ENCODE results near the gene CREB3L2. TPM values are rescaled to one million over a fixed set of nuclear protein-coding genes. Genes with fewer than 3 reads are reported as not detected.
A peak's percentile ranks its signal among the peaks of the same experiment; 100 is the strongest.

Gene CREB3L2
- total and polyA plus RNA-seq, 11 donors: 4.0 to 40.6 (median 21.8) TPM

- DNase-seq: no peak
- no peak overlapping the region for H3K27ac ChIP-seq
- intact Hi-C loops (cut with DNase I): no loop called here
- peaks cover 0 to 8% (median 0%) of the 10 kb centered on the region in 9 donors for H3K36me3 ChIP-seq
- 38 to 52% (median 39%) methylated on average over 18 of the region's 18 CpGs for WGBS, 4 donors
- ATAC-seq: peak in 1 of 4 donors; percentile 21
- H3K4me1 ChIP-seq: peaks cover 0 to 12% (median 5%) of the 10 kb centered on the region in 12 donors
- no peaks in the 10 kb centered on the region for H3K9me3 ChIP-seq
- H3K27me3 ChIP-seq: peaks cover 0 to 46% (median 22%) of the 10 kb centered on the region in 9 donors
- no peak for TF ChIP-seq POLR2A (IDR thresholded peaks at IDR 0.05)
- TF ChIP-seq, protein P1, sequence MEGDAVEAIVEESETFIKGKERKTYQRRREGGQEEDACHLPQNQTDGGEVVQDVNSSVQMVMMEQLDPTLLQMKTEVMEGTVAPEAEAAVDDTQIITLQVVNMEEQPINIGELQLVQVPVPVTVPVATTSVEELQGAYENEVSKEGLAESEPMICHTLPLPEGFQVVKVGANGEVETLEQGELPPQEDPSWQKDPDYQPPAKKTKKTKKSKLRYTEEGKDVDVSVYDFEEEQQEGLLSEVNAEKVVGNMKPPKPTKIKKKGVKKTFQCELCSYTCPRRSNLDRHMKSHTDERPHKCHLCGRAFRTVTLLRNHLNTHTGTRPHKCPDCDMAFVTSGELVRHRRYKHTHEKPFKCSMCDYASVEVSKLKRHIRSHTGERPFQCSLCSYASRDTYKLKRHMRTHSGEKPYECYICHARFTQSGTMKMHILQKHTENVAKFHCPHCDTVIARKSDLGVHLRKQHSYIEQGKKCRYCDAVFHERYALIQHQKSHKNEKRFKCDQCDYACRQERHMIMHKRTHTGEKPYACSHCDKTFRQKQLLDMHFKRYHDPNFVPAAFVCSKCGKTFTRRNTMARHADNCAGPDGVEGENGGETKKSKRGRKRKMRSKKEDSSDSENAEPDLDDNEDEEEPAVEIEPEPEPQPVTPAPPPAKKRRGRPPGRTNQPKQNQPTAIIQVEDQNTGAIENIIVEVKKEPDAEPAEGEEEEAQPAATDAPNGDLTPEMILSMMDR (IDR thresholded peaks at IDR 0.05): no peak
- H3K4me3 ChIP-seq: peak overlapping the region in 7 of 12 donors; percentile 36 to 56 (median 39)
Measured at GRCh38 chr7:137847568-137848050, 154.3 kb downstream of the CREB3L2 start.

DNA sequence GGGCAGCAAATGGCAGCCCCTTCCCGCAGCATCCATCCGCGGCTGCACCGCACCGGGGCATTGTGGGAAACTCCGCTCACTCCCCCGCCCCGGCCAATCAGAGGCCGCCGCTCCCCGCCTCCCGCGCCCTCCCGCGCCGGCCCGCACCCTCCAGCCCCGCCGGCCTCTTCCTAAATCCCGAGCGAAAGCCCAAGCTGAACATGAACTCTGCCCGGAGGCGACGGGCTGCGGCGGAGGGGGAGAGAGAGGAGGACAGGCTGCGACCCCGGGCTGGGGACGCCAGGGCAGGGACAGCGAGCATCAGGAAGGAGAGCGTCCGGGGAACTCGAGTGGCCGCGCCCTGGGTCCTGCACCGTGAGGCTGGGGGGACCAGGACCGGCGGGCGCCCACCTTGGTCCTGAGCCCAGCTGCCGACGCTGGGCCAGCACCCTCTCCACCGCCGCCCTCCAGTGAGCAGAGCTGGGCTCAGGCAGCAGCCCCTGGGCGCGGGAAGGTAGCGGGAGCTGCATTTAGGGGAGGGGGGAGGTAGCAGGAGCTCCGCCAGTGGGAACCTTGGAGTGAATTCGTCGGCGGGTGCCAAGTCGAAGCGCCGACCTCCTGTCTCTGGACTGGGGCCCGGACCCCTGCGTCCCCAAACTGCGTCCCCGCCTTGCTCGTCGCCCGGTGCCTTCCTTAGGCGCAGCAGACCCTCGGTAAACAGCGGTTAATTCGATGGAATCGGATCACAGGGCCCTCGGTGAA lies 154.9 kb downstream of the CREB3L2 start, which contains the start of gene DGKI:
Gene DGKI (minus strand): TSS at position 148 of the 741 bp plus-strand sequence.
- H3K27me3 ChIP-seq: peaks cover 0 to 46% (median 22%) of the 10 kb centered on the region in 9 donors
- 2 to 8% (median 3%) methylated on average over 26 to 66 of the region's 66 CpGs for WGBS, 4 donors
- TF ChIP-seq, protein P1 (IDR thresholded peaks at IDR 0.05): no peak
- no peak for TF ChIP-seq POLR2A (IDR thresholded peaks at IDR 0.05)
- ATAC-seq: peak in 3 of 4 donors; percentile 34 to 59 (median 54)
- intact Hi-C loops (cut with DNase I): no loop called here
- H3K9me3 ChIP-seq: no peaks in the 10 kb centered on the region
- peaks cover 0 to 6% (median 0%) of the 10 kb centered on the region in 9 donors for H3K36me3 ChIP-seq
- no peak within 1 kb of the TSS for H3K27ac ChIP-seq
- peak within 1 kb of the TSS in 11 of 12 donors; percentile 16 to 56 (median 38) for H3K4me3 ChIP-seq
- peak in 1 of 5 donors; percentile 22 for DNase-seq
- peaks cover 0 to 12% (median 5%) of the 10 kb centered on the region in 12 donors for H3K4me1 ChIP-seq

DNA sequence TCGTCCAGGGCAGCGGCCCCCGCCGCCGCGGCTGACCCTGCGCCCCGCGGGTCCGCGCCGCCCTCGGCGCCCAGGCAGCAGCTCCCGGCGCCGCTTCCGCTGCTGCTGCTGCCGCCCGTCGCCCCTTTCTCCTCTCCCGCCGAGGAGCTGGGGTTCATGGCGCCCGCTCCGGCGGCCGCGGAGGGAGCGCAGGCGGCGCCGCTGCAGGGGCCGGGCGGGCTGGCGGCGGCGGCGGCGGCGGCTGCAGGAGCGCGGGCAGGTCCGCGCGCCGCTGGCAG lies 155.4 kb downstream of the CREB3L2 start:
- Histone ChIP-seq H3K27me3 (peaks cover 0 to 46% (median 22%) of the 10 kb centered on the region in 9 donors), H3K9me3 (no peaks in the 10 kb centered on the region), H3K4me3 (peak overlapping the region in 10 of 12 donors; percentile 32 to 56 (median 38)), H3K4me1 (peaks cover 0 to 12% (median 5%) of the 10 kb centered on the region in 12 donors), H3K36me3 (peaks cover 0 to under 1% (median 0%) of the 10 kb centered on the region in 9 donors), H3K27ac (no peak overlapping the region)
- 0 to 1% (median 0%) methylated on average over 4 to 47 of the region's 47 CpGs; no CpG with 5 or more reads in 1 of the 4 donors for WGBS, 4 donors
- TF ChIP-seq POLR2A (IDR thresholded peaks at IDR 0.05): no peak
- TF ChIP-seq, protein P1 (IDR thresholded peaks at IDR 0.05): no peak
- ATAC-seq: no peak
- intact Hi-C loops (cut with DNase I): no loop called here
- no peak for DNase-seq

DNA sequence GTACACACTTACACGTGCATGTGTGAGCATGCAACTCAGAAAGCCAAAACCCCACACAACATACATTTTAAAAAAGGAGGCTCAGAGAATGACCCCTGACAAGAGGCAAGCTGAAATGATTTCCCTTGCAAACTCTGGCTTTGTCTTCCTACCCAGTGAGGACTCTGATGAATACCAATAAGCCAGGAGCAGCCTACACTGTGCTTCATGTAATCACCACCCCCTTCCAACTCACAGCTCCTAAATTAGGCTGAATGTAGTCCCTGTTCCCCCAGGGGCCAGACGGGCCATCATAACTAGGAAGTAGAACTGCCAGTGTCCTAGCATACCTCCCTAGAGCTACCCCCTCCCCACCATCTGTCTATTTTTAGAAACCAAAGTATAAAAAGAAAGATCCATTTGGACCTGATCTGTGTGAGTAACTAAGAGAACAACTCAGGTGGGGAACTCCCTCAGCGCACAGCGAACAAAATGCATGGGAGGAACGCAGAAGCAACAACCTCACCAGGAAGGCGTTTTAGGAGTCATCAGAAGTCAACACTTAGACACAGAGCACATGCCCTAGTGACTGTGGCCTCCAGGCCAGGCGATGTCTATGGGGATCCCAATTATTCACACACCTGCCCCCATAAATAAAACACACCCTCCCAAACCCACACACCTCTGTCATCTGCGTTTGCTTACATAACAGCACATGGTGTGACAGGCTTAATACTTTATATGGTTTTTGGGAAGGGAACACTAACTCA lies 157.0 kb downstream of the CREB3L2 start:
- Histone ChIP-seq H3K27me3 (peaks cover 0 to 46% (median 22%) of the 10 kb centered on the region in 9 donors), H3K36me3 (no peaks in the 10 kb centered on the region), H3K9me3 (no peaks in the 10 kb centered on the region), H3K4me1 (peaks cover 0 to 12% (median 5%) of the 10 kb centered on the region in 12 donors), H3K4me3 (no peak overlapping the region), H3K27ac (no peak overlapping the region)
- WGBS, 4 donors: 89 to 92% (median 90%) methylated on average over 8 of the region's 8 CpGs
- intact Hi-C loops (cut with DNase I): no loop called here
- no peak for ATAC-seq
- no peak for DNase-seq
- no peak for TF ChIP-seq POLR2A (IDR thresholded peaks at IDR 0.05)
- TF ChIP-seq, protein P1 (IDR thresholded peaks at IDR 0.05): no peak
